Activated T-helper 2 cell treated with anti-CD3 and anti-CD28 coated beads, Interferon-gamma antibody, Interleukin-2, Interleukin-4, amounts not matched to agents 10 μg/mL and 5 μg/mL and 100 μg/mL, durations not matched to agents 14 hours and 24 hours and 36 hours (primary cell): Measurements from ENCODE around the gene KCTD2. TPM values are rescaled to one million over a fixed set of nuclear protein-coding genes. Genes with fewer than 3 reads are reported as not detected.

ENCODE experiments used
- DNase-seq: peaks from one replicate; pipeline ENCODE4 v3.0.0; 2021; ENCODE audit warnings: low spot score
- H3K27ac Mint-ChIP-seq: one replicate; pipeline ENCODE4 v1.8.0; 2021; ENCODE audit warnings: mixed read lengths
- H3K27me3 Mint-ChIP-seq: one replicate; pipeline ENCODE4 v1.8.0; 2021; ENCODE audit warnings: low read depth, mixed read lengths
- H3K36me3 Mint-ChIP-seq: one replicate; pipeline ENCODE4 v1.8.0; 2021; ENCODE audit warnings: low read depth, mixed read lengths
- H3K4me1 Mint-ChIP-seq: one replicate; pipeline ENCODE4 v1.8.0; 2021; ENCODE audit warnings: low read depth, mixed read lengths
- H3K4me3 Mint-ChIP-seq: one replicate; pipeline ENCODE4 v1.8.0; 2021; ENCODE audit warnings: low read depth, mild to moderate bottlenecking, moderate library complexity, mixed read lengths
- H3K9me3 Mint-ChIP-seq: one replicate; pipeline ENCODE4 v1.8.0; 2021; ENCODE audit warnings: mixed read lengths
- intact Hi-C: fragments of 100-400 bp; cut with micrococcal nuclease; formaldehyde crosslinking; loops from one replicate; pipeline ENCODE4 v1.15.1; 2023
- total RNA-seq: library from RNA; stranded (reverse); gene quantifications from 2 replicates; pipeline ENCODE4 v1.2.3, GENCODE V29; 2022

KCTD2 gene
- total RNA-seq, 1 donor from 2014 or later: 18.0 TPM

DNA sequence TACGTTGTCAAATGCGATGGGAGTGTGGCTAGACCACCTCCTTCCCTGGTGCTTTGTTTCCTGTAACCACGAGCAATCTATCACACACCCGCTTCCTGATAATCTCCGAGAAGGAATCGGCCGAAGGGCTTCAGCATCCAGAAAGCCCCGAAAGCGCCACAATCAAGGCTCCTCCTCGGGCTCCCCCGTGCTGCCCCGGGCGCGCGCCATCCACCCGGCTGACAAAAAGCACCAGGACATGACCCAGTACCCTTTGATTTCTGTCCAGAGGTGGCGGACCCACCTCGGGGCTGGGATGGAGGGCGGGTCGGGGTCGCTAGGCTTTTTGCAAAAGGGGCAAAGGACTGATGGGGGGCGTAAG lies 62.0 kb downstream of the KCTD2 start:
- Mint-ChIP-seq H3K4me3 (peak overlapping the region; percentile 89), H3K9me3 (no peaks in the 10 kb centered on the region), H3K36me3 (peaks cover 13% of the 10 kb centered on the region), H3K27me3 (no peaks in the 10 kb centered on the region), H3K4me1 (peaks cover 18% of the 10 kb centered on the region), H3K27ac (no peak overlapping the region)
- DNase-seq: no peak
- intact Hi-C loops: loop anchor here (5.0 kb wide), 1 partner anchor 147 kb away; no protein-coding TSS in a partner anchor

DNA sequence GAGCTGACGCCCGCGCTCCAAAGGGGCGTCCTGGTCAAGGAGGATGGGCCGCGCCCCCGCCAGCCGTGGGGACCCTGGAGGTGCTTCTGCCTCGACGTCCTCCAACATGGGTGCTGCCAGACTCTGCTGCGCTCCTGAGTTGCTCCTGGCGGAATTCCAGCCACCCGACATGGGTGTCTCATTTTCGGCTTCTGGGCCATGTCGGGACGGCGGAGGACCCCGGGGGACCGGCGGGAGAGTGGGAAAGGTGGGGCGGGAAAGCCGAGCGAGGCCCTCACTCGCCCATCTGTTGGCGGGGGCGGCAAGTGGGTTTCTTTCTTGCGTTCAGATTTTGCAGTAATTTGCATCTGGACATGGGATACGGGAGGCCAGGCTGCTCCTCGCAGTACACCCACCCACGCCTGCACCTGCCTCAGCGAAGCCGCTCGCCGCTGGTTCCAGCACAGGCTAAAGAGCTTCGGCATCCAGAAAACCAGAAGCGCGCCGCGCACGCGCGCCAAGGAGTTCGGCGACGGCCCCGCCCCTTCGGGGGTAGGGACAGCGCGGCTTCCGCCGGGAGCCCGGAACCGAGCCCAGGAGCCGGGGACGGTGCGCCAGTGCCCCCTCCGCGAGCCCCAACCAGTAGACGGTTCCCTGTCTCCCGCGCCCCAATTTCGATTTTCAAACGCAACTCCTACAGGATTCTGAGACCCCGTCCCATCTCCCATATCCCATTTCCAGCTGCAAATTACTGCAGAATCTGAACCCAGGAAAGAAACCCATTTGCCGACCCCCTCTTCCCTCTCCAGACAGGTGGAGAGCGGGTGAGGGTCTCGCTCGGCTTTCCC lies 62.6 kb downstream of the KCTD2 start, which contains the start of gene ARMC7:
TSS of gene ARMC7 (plus strand) at position 563 of the 827 bp plus-strand sequence. CDS start 320 bp downstream, outside the sequence.
- peaks cover 24% of the 10 kb centered on the region for H3K4me1 Mint-ChIP-seq
- no peaks in the 10 kb centered on the region for H3K9me3 Mint-ChIP-seq
- H3K27ac Mint-ChIP-seq: peak within 1 kb of the TSS; percentile 80
- H3K4me3 Mint-ChIP-seq: peak within 1 kb of the TSS; percentile 89
- DNase-seq: peak; percentile 91
- intact Hi-C loops: loop anchor here (5.0 to 10.0 kb wide), 4 partner anchors 63 to 163 kb away; partner anchors contain the start of genes CDR2L and MIF4GD
- peaks cover 18% of the 10 kb centered on the region for H3K36me3 Mint-ChIP-seq
- no peaks in the 10 kb centered on the region for H3K27me3 Mint-ChIP-seq

DNA sequence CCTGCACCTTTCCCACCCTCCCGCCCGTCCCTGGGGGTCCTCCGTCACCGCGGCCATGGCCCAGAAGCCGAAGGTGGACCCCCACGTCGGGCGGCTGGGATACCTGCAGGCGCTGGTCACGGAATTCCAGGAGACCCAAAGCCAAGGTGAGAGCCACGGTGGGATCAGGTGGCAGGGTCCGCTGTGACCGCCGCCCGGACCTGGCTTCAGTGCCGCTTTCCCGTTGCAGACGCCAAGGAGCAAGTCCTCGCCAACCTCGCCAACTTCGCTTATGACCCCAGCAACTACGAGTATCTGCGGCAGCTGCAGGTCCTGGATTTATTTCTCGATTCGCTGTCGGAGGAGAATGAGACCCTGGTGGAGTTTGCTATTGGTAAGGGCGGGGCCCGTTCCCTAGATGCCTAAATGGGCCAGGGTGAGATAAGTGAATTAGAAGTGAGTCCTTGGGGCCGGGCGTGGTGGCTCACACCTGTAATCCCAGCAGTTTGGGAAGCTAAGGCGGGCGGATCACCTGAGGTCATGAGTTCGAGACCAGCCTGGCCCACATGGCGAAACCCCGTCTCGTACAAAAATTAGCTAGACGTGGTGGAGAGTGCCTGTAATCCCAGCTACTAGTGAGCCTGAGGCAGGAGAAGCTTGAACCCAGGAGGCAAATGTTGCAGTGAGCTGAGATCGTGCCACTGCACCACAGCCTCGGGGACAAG lies 63.4 kb downstream of the KCTD2 start:
- intact Hi-C loops: loop anchor here (5.0 to 10.0 kb wide), 3 partner anchors 62 to 162 kb away; partner anchors contain the start of genes CDR2L and MIF4GD
- peak overlapping the region; percentile 70 for H3K27ac Mint-ChIP-seq
- no peaks in the 10 kb centered on the region for H3K27me3 Mint-ChIP-seq
- peaks cover 23% of the 10 kb centered on the region for H3K36me3 Mint-ChIP-seq
- H3K4me3 Mint-ChIP-seq: peak overlapping the region; percentile 89
- no peaks in the 10 kb centered on the region for H3K9me3 Mint-ChIP-seq
- peaks cover 28% of the 10 kb centered on the region for H3K4me1 Mint-ChIP-seq
- DNase-seq: no peak

DNA sequence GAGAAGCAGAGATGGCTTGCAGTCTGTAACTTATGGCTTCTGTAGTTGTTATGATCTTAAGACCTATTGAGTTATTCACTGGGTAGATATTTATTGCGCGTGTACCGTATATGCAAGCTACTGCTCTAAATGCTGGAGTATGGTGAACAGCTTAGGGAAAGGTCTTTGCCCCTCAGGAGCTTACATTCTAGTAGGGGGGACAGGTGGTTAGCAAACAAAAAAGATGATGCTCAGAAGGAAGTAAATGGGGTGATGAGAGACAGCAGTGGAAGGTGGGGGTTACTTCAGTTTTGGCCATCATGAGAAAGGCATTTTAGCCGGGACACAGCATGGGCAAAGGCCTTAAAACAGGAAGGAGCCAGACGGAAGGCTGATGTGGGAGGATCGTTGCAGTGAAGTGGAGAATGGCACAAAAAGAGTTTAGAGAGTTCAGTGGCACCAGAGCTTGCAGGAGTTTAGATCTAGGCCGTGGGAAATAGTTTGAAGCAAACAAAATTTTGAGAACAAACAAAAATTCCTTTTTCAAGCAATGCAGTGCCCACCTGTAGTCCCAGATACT lies 64.8 kb downstream of the KCTD2 start:
- Mint-ChIP-seq H3K9me3 (no peaks in the 10 kb centered on the region), H3K4me1 (peaks cover 28% of the 10 kb centered on the region)

DNA sequence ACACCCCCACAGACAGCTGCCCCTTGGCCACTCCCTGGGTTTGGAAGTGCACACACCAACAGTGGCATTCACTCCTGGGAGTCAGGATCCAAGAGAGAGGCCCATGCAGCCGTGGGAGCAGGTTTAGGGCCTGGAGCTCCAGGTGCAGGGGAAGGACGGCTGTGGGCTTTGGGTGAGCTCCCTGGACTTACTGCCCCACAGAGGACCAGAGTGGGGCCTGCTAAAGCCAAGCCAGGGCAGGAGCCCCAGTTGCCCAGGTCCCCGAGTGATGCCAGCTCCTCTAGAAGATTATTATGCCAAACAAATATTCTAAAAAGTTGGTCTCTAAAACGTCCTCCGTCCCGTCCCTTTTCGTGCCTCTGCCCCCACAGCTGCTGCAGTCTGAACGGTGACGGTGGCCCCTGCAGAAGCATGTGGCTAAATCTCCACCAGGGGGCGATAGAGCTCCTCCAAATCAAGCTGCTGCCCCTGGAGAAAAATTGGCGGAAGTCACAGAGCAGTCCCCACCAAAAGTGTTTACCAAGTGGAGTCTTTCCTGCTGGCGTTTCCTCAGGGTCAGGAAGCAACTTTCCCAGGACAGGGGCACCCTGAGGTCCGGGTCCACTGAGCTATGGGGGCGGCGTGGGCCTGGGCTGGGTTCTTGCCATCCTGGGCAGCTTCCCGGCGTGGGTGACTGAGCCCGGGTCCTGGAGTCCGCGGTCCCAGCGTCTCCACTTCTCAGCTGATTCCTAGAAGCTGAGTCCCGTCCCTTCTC lies 67.0 kb downstream of the KCTD2 start:
- DNase-seq: peak; percentile 83
- H3K9me3 Mint-ChIP-seq: no peaks in the 10 kb centered on the region
- H3K4me1 Mint-ChIP-seq: peaks cover 26% of the 10 kb centered on the region
- no peaks in the 10 kb centered on the region for H3K27me3 Mint-ChIP-seq
- intact Hi-C loops: loop anchor here (1.0 to 10.0 kb wide), 6 partner anchors 39 to 298 kb away; partner anchors contain the start of genes CDR2L and MIF4GD
- H3K27ac Mint-ChIP-seq: peak overlapping the region; percentile 79
- H3K4me3 Mint-ChIP-seq: peak overlapping the region; percentile 80
- peaks cover 30% of the 10 kb centered on the region for H3K36me3 Mint-ChIP-seq

More for the DNA sequence above, 64.8 kb downstream of the KCTD2 start:
- H3K36me3 Mint-ChIP-seq: peaks cover 23% of the 10 kb centered on the region
- intact Hi-C loops: loop anchor here (5.0 to 10.0 kb wide), 3 partner anchors 60 to 160 kb away; partner anchors contain the start of genes CDR2L and MIF4GD
- peak overlapping the region; percentile 54 for H3K4me3 Mint-ChIP-seq
- H3K27me3 Mint-ChIP-seq: no peaks in the 10 kb centered on the region
- DNase-seq: no peak
- no peak overlapping the region for H3K27ac Mint-ChIP-seq

DNA sequence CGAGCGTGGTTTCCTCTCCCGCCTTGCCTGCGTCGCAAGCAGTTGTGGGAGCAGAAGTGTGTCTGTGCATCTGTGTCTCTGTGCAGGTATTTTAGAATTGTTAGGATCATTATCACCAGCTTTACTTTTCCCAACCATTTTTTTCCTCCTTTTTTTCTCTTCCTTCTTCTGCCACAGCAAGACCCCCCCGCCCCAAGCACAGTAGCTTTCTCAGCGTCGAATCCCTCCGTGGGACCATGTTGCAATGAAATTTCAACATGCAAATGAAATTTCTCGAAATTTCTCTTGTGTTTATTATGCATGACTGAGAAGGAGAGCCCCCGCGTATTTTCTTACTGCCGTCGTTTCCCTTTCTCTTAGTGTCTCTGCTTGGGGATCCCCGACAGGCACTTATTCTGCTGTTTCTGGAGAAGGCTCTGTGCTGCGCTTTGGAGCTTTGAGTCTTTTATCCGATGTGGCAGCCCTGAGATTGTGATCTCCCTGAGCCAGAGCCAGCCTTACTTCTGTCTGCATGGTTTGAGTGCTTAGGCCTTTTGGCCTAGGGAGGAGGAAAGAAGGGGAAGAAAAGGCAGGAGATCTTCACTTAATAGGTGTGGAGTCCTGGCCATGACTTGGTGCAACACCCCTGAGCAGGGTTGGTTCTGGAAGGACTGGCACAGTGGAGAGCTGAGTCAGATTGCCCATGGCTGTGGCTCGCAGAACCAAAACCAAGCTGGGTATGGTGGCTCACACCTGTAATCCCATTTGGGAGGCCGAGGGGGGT lies 67.7 kb downstream of the KCTD2 start:
- intact Hi-C loops: loop anchor here (1.0 to 10.0 kb wide), 6 partner anchors 38 to 298 kb away; partner anchors contain the start of genes CDR2L and MIF4GD

More for the DNA sequence above, 67.7 kb downstream of the KCTD2 start:
- H3K4me3 Mint-ChIP-seq: peak overlapping the region; percentile 80
- H3K4me1 Mint-ChIP-seq: peaks cover 25% of the 10 kb centered on the region
- H3K36me3 Mint-ChIP-seq: peaks cover 32% of the 10 kb centered on the region
- H3K9me3 Mint-ChIP-seq: no peaks in the 10 kb centered on the region
- no peak for DNase-seq
- peak overlapping the region; percentile 79 for H3K27ac Mint-ChIP-seq
- no peaks in the 10 kb centered on the region for H3K27me3 Mint-ChIP-seq

Other genes starting within 250 kb of the KCTD2 start
- gene GRIN2C, start 187.3 kb upstream of the KCTD2 start, total RNA-seq: 0.14 and 0.16 TPM in 2 replicates
- 17.8 and 19.7 TPM in 2 replicates for gene FDXR, start 174.2 kb upstream of the KCTD2 start, total RNA-seq
- not detected in 2 replicates for gene FADS6, start 153.6 kb upstream of the KCTD2 start, total RNA-seq
- gene USH1G, start 124.0 kb upstream of the KCTD2 start, total RNA-seq: not detected in 2 replicates
- gene OTOP2, start 123.0 kb upstream of the KCTD2 start, total RNA-seq: not detected in 2 replicates
- not detected in 2 replicates for gene OTOP3, start 111.3 kb upstream of the KCTD2 start, total RNA-seq
- gene HID1, start 74.5 kb upstream of the KCTD2 start, total RNA-seq: 0.07 and 0.37 TPM in 2 replicates
- 2.3 and 2.4 TPM in 2 replicates for gene CDR2L, start 59.6 kb upstream of the KCTD2 start, total RNA-seq
- 65.4 and 68.1 TPM in 2 replicates for gene MRPL58, start 34.6 kb upstream of the KCTD2 start, total RNA-seq
- 166 and 170 TPM in 2 replicates for gene ATP5PD, start 256 bp upstream of the KCTD2 start, total RNA-seq
- 11.6 and 11.8 TPM in 2 replicates for gene SLC16A5, start 40.7 kb downstream of the KCTD2 start, total RNA-seq
- gene ARMC7, start 62.7 kb downstream of the KCTD2 start, total RNA-seq: 9.9 and 10.1 TPM in 2 replicates
- gene NT5C, start 84.5 kb downstream of the KCTD2 start, total RNA-seq: 72.7 and 86.6 TPM in 2 replicates
- gene JPT1, start 107.3 kb downstream of the KCTD2 start, total RNA-seq: 282 and 290 TPM in 2 replicates
- gene SUMO2, start 135.7 kb downstream of the KCTD2 start, total RNA-seq: 653 and 679 TPM in 2 replicates
- 115 and 122 TPM in 2 replicates for gene NUP85, start 158.5 kb downstream of the KCTD2 start, total RNA-seq
- 71.7 and 77.2 TPM in 2 replicates for gene GGA3, start 214.4 kb downstream of the KCTD2 start, total RNA-seq
- gene MRPS7, start 214.7 kb downstream of the KCTD2 start, total RNA-seq: 99.4 and 101 TPM in 2 replicates
- gene MIF4GD, start 224.0 kb downstream of the KCTD2 start, total RNA-seq: 50.5 and 51.5 TPM in 2 replicates
- 97.4 and 101 TPM in 2 replicates for gene SLC25A19, start 242.2 kb downstream of the KCTD2 start, total RNA-seq